H1 (cell line): Measurements from ENCODE around the gene GOLGA6L6. TPM values are rescaled to one million over a fixed set of nuclear protein-coding genes. Genes with fewer than 3 reads are reported as not detected.
"Not testable (repeated sequence)": the region's sequence is repeated elsewhere in the genome, so short reads cannot be mapped to it uniquely, and the experiment has no call there.

ENCODE experiments used
- CTCF ChIA-PET: fragments of 300-600 bp; sonication (Branson Sonifier 250); formaldehyde crosslinking; loops from one replicate; lab custom pipeline; 2021; ENCODE audit not compliant: partially characterized antibody; lab: Charles Lee
- POLR2A ChIA-PET: fragments of 300-600 bp; sonication (Branson Sonifier 250); formaldehyde crosslinking; loops from one replicate; lab custom pipeline; 2021; ENCODE audit warnings: inconsistent platforms; ENCODE audit not compliant: partially characterized antibody; lab: Charles Lee
- DNase-seq, 2 experiments: peaks; one replicate each; pipeline versions ENCODE4 v3.0.0 to v3.0.0-alpha.2; 2010 to 2022; ENCODE audit warnings: low spot score in 2 of 2, low read depth in 1 of 2, mixed read lengths in 1 of 2
- FAIRE-seq: peaks from 2 replicates; lab custom pipeline; 2011; peaks lifted over from hg19 to GRCh38; lab: Jason Lieb, UNC
- H2AFZ ChIP-seq: 2 replicates; pipeline ENCODE4 v1.8.1; 2012; ENCODE audit warnings: low read length, inconsistent platforms
- H2AK5ac ChIP-seq: 2 replicates; pipeline ENCODE4 v1.6.1; 2013; ENCODE audit warnings: low read depth, low read length
- H2BK120ac ChIP-seq: replicated peaks from 2 replicates; pipeline ENCODE3; 2013; ENCODE audit warnings: low read depth, low read length, inconsistent platforms
- H2BK12ac ChIP-seq: 2 replicates; pipeline ENCODE4 v1.6.1; 2013; ENCODE audit warnings: low read depth, low read length
- H2BK15ac ChIP-seq: 2 replicates; pipeline ENCODE4 v1.6.1; 2013; ENCODE audit warnings: low read length
- H2BK20ac ChIP-seq: 2 replicates; pipeline ENCODE4 v1.6.1; 2013; ENCODE audit warnings: low read length
- H2BK5ac ChIP-seq: 2 replicates; pipeline ENCODE4 v1.6.1; 2013; ENCODE audit warnings: low read depth, low read length
- H3K14ac ChIP-seq: 2 replicates; pipeline ENCODE4 v1.6.1; 2013; ENCODE audit warnings: inconsistent platforms; ENCODE audit not compliant: insufficient read length
- H3K18ac ChIP-seq: 2 replicates; pipeline ENCODE4 v1.6.1; 2013; ENCODE audit warnings: low read length; ENCODE audit errors: extremely low read depth
- H3K23ac ChIP-seq: 2 replicates; pipeline ENCODE4 v1.6.1; 2013; ENCODE audit warnings: inconsistent platforms; ENCODE audit not compliant: insufficient read length
- H3K23me2 ChIP-seq: 2 replicates; pipeline ENCODE4 v1.6.1; 2013; ENCODE audit warnings: low read depth, low read length
- H3K27ac ChIP-seq: 2 replicates; pipeline ENCODE4 v1.6.1; 2011; ENCODE audit warnings: low read depth, low read length, inconsistent platforms
- H3K27me3 ChIP-seq, 4 experiments: replicated peaks in 1 of 4; 1 replicate in 1 of 4; 2 replicates in 3 of 4; pipeline versions ENCODE4 v1.6.1 to v1.8.1; 2011 to 2013; ENCODE audit warnings: low read length in 3 of 4, mild to moderate bottlenecking in 3 of 4, inconsistent platforms in 2 of 4, mixed read lengths in 2 of 4, moderate library complexity in 1 of 4; ENCODE audit not compliant: control insufficient read depth in 3 of 4, insufficient read depth in 3 of 4; ENCODE audit errors: extremely low read depth in 1 of 4
- H3K36me3 ChIP-seq, 4 experiments: 2 replicates each; pipeline versions ENCODE4 v1.6.1 to v1.8.1; 2011 to 2013; ENCODE audit warnings: mild to moderate bottlenecking in 4 of 4, low read length in 3 of 4, moderate library complexity in 2 of 4, control low read depth in 1 of 4, inconsistent platforms in 1 of 4; ENCODE audit not compliant: insufficient read depth in 4 of 4, control insufficient read depth in 2 of 4
- H3K4ac ChIP-seq: replicated peaks from 2 replicates; pipeline ENCODE3; 2013; ENCODE audit warnings: low read length, low read depth, mixed read lengths, inconsistent platforms; ENCODE audit not compliant: insufficient read length
- H3K4me1 ChIP-seq, 4 experiments: replicated peaks in 1 of 4; 1 replicate in 1 of 4; 2 replicates in 3 of 4; pipeline versions ENCODE4 v1.6.1 to v1.8.1; 2011 to 2013; ENCODE audit warnings: low read length in 3 of 4, inconsistent platforms in 2 of 4, mixed read lengths in 1 of 4; ENCODE audit not compliant: insufficient read depth in 4 of 4, control insufficient read depth in 3 of 4
- H3K4me2 ChIP-seq, 2 experiments: 2 replicates each; pipeline versions ENCODE4 v1.6.1 to v1.8.1; 2011 to 2013; ENCODE audit warnings: low read depth in 2 of 2, low read length in 2 of 2, control low read depth in 1 of 2, inconsistent platforms in 1 of 2, mild to moderate bottlenecking in 1 of 2; ENCODE audit not compliant: insufficient read depth in 1 of 2
- H3K4me3 ChIP-seq, 4 experiments: fragments of 200-600, 300-600 bp in 1 of 4; sonication (generic), shearing (Covaris generic), sonication (Bioruptor Twin) in 1 of 4; 2 replicates each; pipeline versions ENCODE4 v1.5.1 to v1.8.1; 2011 to 2016; ENCODE audit warnings: low read length in 4 of 4, low read depth in 3 of 4, control low read depth in 2 of 4, inconsistent platforms in 2 of 4, mild to moderate bottlenecking in 2 of 4, mixed read lengths in 1 of 4, moderate library complexity in 1 of 4; ENCODE audit not compliant: insufficient read depth in 2 of 4; ENCODE audit errors: extremely low read depth in 1 of 4
- H3K56ac ChIP-seq: replicated peaks from 2 replicates; pipeline ENCODE3; 2013; ENCODE audit warnings: low read depth, mild to moderate bottlenecking, mixed read lengths, low read length, inconsistent platforms; ENCODE audit not compliant: insufficient read length
- H3K79me1 ChIP-seq: 2 replicates; pipeline ENCODE4 v1.6.1; 2013; ENCODE audit warnings: low read depth, low read length, control low read depth
- H3K79me2 ChIP-seq, 2 experiments: 2 replicates each; pipeline versions ENCODE4 v1.6.1 to v1.8.1; 2012 to 2013; ENCODE audit warnings: low read length in 2 of 2, mild to moderate bottlenecking in 2 of 2, inconsistent platforms in 1 of 2; ENCODE audit not compliant: insufficient read depth in 2 of 2, control insufficient read depth in 1 of 2
- H3K9ac ChIP-seq, 4 experiments: replicated peaks in 1 of 4; 1 replicate in 1 of 4; 2 replicates in 3 of 4; pipeline versions ENCODE4 v1.6.1 to v1.8.1; 2011 to 2013; ENCODE audit warnings: low read depth in 3 of 4, low read length in 3 of 4, control low read depth in 2 of 4, mild to moderate bottlenecking in 2 of 4, moderate library complexity in 2 of 4, inconsistent platforms in 1 of 4; ENCODE audit errors: extremely low read depth in 1 of 4
- H3K9me3 ChIP-seq, 2 experiments: 2 replicates each; pipeline versions ENCODE4 v1.6.1 to v1.8.1; 2012 to 2013; ENCODE audit warnings: mild to moderate bottlenecking in 2 of 2, moderate library complexity in 2 of 2, control low read depth in 1 of 2, inconsistent platforms in 1 of 2, low read depth in 1 of 2, low read length in 1 of 2, mixed read lengths in 1 of 2; ENCODE audit not compliant: insufficient read depth in 2 of 2
- H4K20me1 ChIP-seq, 2 experiments: replicated peaks in 1 of 2; 2 replicates each; pipeline versions ENCODE3 to v1.8.1; 2011 to 2013; ENCODE audit warnings: inconsistent platforms in 2 of 2, low read length in 2 of 2, mild to moderate bottlenecking in 1 of 2; ENCODE audit not compliant: insufficient read depth in 2 of 2, control insufficient read depth in 1 of 2
- H4K5ac ChIP-seq: 2 replicates; pipeline ENCODE4 v1.6.1; 2013; ENCODE audit warnings: low read length, low read depth, mixed read lengths, inconsistent platforms; ENCODE audit not compliant: insufficient read length
- H4K8ac ChIP-seq: 2 replicates; pipeline ENCODE4 v1.8.0; 2013; ENCODE audit warnings: mild to moderate bottlenecking, moderate library complexity, low read length, inconsistent platforms; ENCODE audit not compliant: insufficient read depth; ENCODE audit errors: extremely low read depth
- H4K91ac ChIP-seq: replicated peaks from 2 replicates; pipeline ENCODE3; 2013; ENCODE audit warnings: low read length, mixed read lengths, inconsistent platforms; ENCODE audit not compliant: insufficient read length
- WGBS, 2 experiments: shearing (Covaris generic) in 1 of 2; methylation state at CpG; one replicate each; pipeline versions ENCODE4 v1.1.6 to v1.1.7; 2013 to 2015; ENCODE audit warnings: low lambda C conversion rate in 2 of 2, mixed read lengths in 2 of 2, inconsistent platforms in 1 of 2, low coverage in 1 of 2, missing lambda C conversion rate in 1 of 2; ENCODE audit not compliant: insufficient replicate concordance in 2 of 2, insufficient coverage in 1 of 2, insufficient read length in 1 of 2; ENCODE audit errors: extremely low coverage in 1 of 2, missing lambda C conversion rate in 1 of 2; 5-methylcytosine and 5-hydroxymethylcytosine counted together
- polyA plus RNA-seq, 7 experiments: library from polyadenylated mRNA; depleted of rRNA in 3 of 7; stranded (reverse) in 5 of 7; unstranded in 2 of 7; fragments of >200 nt in 5 of 7; fragments of 200-250 nt in 2 of 7; gene quantifications; 1 replicate in 5 of 7; 2 replicates in 1 of 7; 4 replicates in 1 of 7; pipeline versions ENCODE4 v1.2.1 to v1.2.3, GENCODE V29; 2011 to 2013; ENCODE audit warnings: missing spikeins in 2 of 7, mixed read lengths in 2 of 7
- total RNA-seq: library from RNA; stranded (reverse); fragmentation: NEBNext Ultra II Directional; extraction: Animal tissue kit (Norgen Biotek cat#: 25700); gene quantifications from 2 replicates; pipeline ENCODE4 v1.2.1, GENCODE V29; 2021

The GOLGA6L6 gene
- total and polyA plus RNA-seq, 2 of the 8 experiments (the other 6 are each of a cell fraction or from before 2014, with no cell fraction given): not detected

GRCh38 chr15:20581261-20582108 lies 39.9 kb upstream of the GOLGA6L6 start:
- DNase-seq, H3K23ac ChIP-seq, H3K27ac ChIP-seq, H2AFZ ChIP-seq, H3K4me3 ChIP-seq, H3K4ac ChIP-seq, POLR2A ChIA-PET, CTCF ChIA-PET, H3K9ac ChIP-seq, H3K18ac ChIP-seq, H3K9me3 ChIP-seq, H3K4me1 ChIP-seq, H3K14ac ChIP-seq, H3K4me2 ChIP-seq, H3K23me2 ChIP-seq, H2BK120ac ChIP-seq, H4K91ac ChIP-seq, H3K79me1 ChIP-seq, H4K8ac ChIP-seq, H2BK15ac ChIP-seq, H4K5ac ChIP-seq, H3K27me3 ChIP-seq, H3K36me3 ChIP-seq, H2BK5ac ChIP-seq, H4K20me1 ChIP-seq, H3K56ac ChIP-seq, H2BK20ac ChIP-seq, FAIRE-seq, H2AK5ac ChIP-seq, H2BK12ac ChIP-seq, H3K79me2 ChIP-seq: not testable (repeated sequence)
- WGBS, 2 experiments: no CpG with 5 or more reads among the region's 62 CpGs

GRCh38 chr15:20579662-20580061 lies 38.1 kb upstream of the GOLGA6L6 start:
- H2BK15ac ChIP-seq, H3K4me2 ChIP-seq, H3K27ac ChIP-seq, DNase-seq, H2BK12ac ChIP-seq, H3K4ac ChIP-seq, H3K23me2 ChIP-seq, H2BK5ac ChIP-seq, H3K79me1 ChIP-seq, H3K4me3 ChIP-seq, POLR2A ChIA-PET, H3K18ac ChIP-seq, H3K9ac ChIP-seq, H3K9me3 ChIP-seq, H4K8ac ChIP-seq, H3K56ac ChIP-seq, H4K5ac ChIP-seq, FAIRE-seq, H4K20me1 ChIP-seq, H3K23ac ChIP-seq, H3K4me1 ChIP-seq, H3K36me3 ChIP-seq, H3K79me2 ChIP-seq, H2AFZ ChIP-seq, H2BK20ac ChIP-seq, H2AK5ac ChIP-seq, H3K14ac ChIP-seq, H2BK120ac ChIP-seq, H4K91ac ChIP-seq, CTCF ChIA-PET, H3K27me3 ChIP-seq: not testable (repeated sequence)
- WGBS, 2 experiments: no CpG with 5 or more reads among the region's 14 CpGs
